ENCODE data around the gene RANBP1. TPM values are rescaled to one million over a fixed set of nuclear protein-coding genes. Genes with fewer than 3 reads are reported as not detected.

Gene RANBP1
- total and polyA plus RNA-seq, 9 of the 15 experiments (the other 6 are each of a cell fraction or from before 2014, with no cell fraction given), result 162 to 2,891 (median 1,289) TPM

- no peak for TF ChIP-seq ZNF639 (CRISPR knock-in tag; conservative IDR thresholded peaks at IDR 0.05 in 1 of 2, IDR thresholded peaks at IDR 0.05 in 1 of 2)
- TF ChIP-seq ZNF197 (CRISPR knock-in tag; IDR thresholded peaks at IDR 0.05; ENCODE audit: low read depth), result no peak
- no peak for TF ChIP-seq FUS (optimal IDR thresholded peaks at IDR 0.05; ENCODE audit: low read depth, low read length)
- TF ChIP-seq L3MBTL2 (IDR thresholded peaks at IDR 0.05), result peak; percentile 23; the same call in 1 of the 2 replicates
- TF ChIP-seq HMG20A (CRISPR knock-in tag; conservative IDR thresholded peaks at IDR 0.05), result no peak
- peak; percentile 63; the same call in 1 of the 2 replicates for TF ChIP-seq NR2F6 (CRISPR knock-in tag; IDR thresholded peaks at IDR 0.05)
- no peak for TF ChIP-seq CCNT2 (IDR thresholded peaks at IDR 0.05; ENCODE audit: borderline replicate concordance, extremely low read depth, insufficient read length, low read depth, low read length)
- no peak for TF ChIP-seq BDP1 (IDR thresholded peaks at IDR 0.05; ENCODE audit: insufficient read depth, insufficient read length)
- no peak for TF ChIP-seq YBX1 (IDR thresholded peaks at IDR 0.05)
Observed at GRCh38 chr22:20128902-20129746, 13.2 kb downstream of the RANBP1 start (continued).

All from K562 (cell line).